HCT116 (cell line): Measurements from ENCODE around the gene LIX1. TPM values are rescaled to one million over a fixed set of nuclear protein-coding genes. Genes with fewer than 3 reads are reported as not detected.

Experiments used
- ATAC-seq: fragments of 200-7000 bp; cut with Tn5 transposase; 2 replicates; pipeline ENCODE4 v1.9.1; 2020; ENCODE audit warnings: mild to moderate bottlenecking, moderate library complexity
- BruUV-seq: library from RNA; stranded (reverse); fragments of 400-500 nt; replicated peaks from 2 replicates; lab custom pipeline; 2021; lab: Mats Ljungman, UMichigan
- CTCF ChIA-PET: fragments of 300-600 bp; sonication (Branson Sonifier 250); formaldehyde crosslinking; loops from one replicate; lab custom pipeline; 2021; ENCODE audit warnings: antibody characterized with exemption; lab: Charles Lee
- POLR2A ChIA-PET: fragments of 300-600, 350-600 bp; sonication (Branson Sonifier 250); formaldehyde crosslinking; loops from one replicate; lab custom pipeline; 2021; ENCODE audit warnings: antibody characterized with exemption; lab: Charles Lee
- RAD21 ChIA-PET, 2 experiments: fragments of 300-600 bp; sonication (Branson Sonifier 250); formaldehyde crosslinking; loops; one replicate each; lab custom pipeline; 2023; ENCODE audit warnings: low total read pairs in 2 of 2; ENCODE audit not compliant: uncharacterized antibody in 2 of 2, unreplicated experiment in 2 of 2, low non-redundant PET in 1 of 2; lab: Charles Lee
- DNase-seq: peaks from one replicate; pipeline ENCODE4 v3.0.0-alpha.2; 2010; ENCODE audit warnings: low read depth, low spot score
- H2AFZ ChIP-seq: fragments of 200-600 bp; shearing (Covaris generic), sonication (generic); 2 replicates; pipeline ENCODE4 v1.6.1; 2017; ENCODE audit warnings: low read depth, mixed run types, mixed read lengths, antibody characterized with exemption, low read length; ENCODE audit not compliant: poor library complexity, severe bottlenecking
- H3K27ac ChIP-seq: 2 replicates; pipeline ENCODE4 v1.5.1; 2012; ENCODE audit warnings: low read depth, low read length
- H3K27me3 ChIP-seq: fragments of 200-600 bp; sonication (generic); 2 replicates; pipeline ENCODE4 v1.6.1; 2016; ENCODE audit warnings: mixed run types, low read length, mixed read lengths; ENCODE audit not compliant: insufficient read depth
- H3K36me3 ChIP-seq, 2 experiments: fragments of 200-500 bp in 1 of 2; fragments of 200-600 bp in 1 of 2; sonication (Bioruptor generic) in 1 of 2; sonication (generic) in 1 of 2; 2 replicates each; pipeline versions ENCODE4 v1.5.1 to v1.6.1; 2014 to 2016; ENCODE audit warnings: low read length in 2 of 2, inconsistent platforms in 1 of 2, mixed read lengths in 1 of 2, mixed run types in 1 of 2; ENCODE audit not compliant: insufficient read depth in 2 of 2, control insufficient read depth in 1 of 2
- H3K4me1 ChIP-seq, 2 experiments: fragments of 200-600 bp in 1 of 2; sonication (generic) in 1 of 2; 2 replicates each; pipeline versions ENCODE4 v1.5.1 to v1.6.1; 2012 to 2017; ENCODE audit warnings: low read length in 2 of 2, inconsistent platforms in 1 of 2, mild to moderate bottlenecking in 1 of 2, mixed read lengths in 1 of 2, mixed run types in 1 of 2, moderate library complexity in 1 of 2; ENCODE audit not compliant: insufficient read depth in 2 of 2, control insufficient read depth in 1 of 2
- H3K4me2 ChIP-seq: fragments of 200-600 bp; sonication (generic); 2 replicates; pipeline ENCODE4 v1.6.1; 2017; ENCODE audit warnings: mixed run types, low read length, mixed read lengths
- H3K4me3 ChIP-seq, 2 experiments: fragments of 200-600 bp in 1 of 2; sonication (generic) in 1 of 2; replicated peaks in 1 of 2; 2 replicates each; pipeline ENCODE4 v1.5.1; 2011 to 2016; ENCODE audit warnings: low read length in 2 of 2, control low read depth in 1 of 2, low read depth in 1 of 2, mild to moderate bottlenecking in 1 of 2, mixed read lengths in 1 of 2, mixed run types in 1 of 2
- H3K79me2 ChIP-seq: fragments of 200-600 bp; sonication (generic); 2 replicates; pipeline ENCODE4 v1.6.1; 2017; ENCODE audit warnings: mild to moderate bottlenecking, mixed run types, low read length, moderate library complexity, mixed read lengths; ENCODE audit not compliant: insufficient read depth
- H3K9ac ChIP-seq: fragments of 200-600 bp; sonication (generic); 2 replicates; pipeline ENCODE4 v1.6.1; 2016; ENCODE audit warnings: low read length, mixed read lengths
- H3K9me2 ChIP-seq: fragments of 200-600 bp; sonication (generic), shearing (Covaris generic); 2 replicates; pipeline ENCODE4 v1.6.1; 2017; ENCODE audit warnings: mixed run types, mild to moderate bottlenecking, moderate library complexity; ENCODE audit not compliant: insufficient read depth
- H3K9me3 ChIP-seq, 2 experiments: fragments of 200-500 bp in 1 of 2; fragments of 200-600 bp in 1 of 2; sonication (Bioruptor generic) in 1 of 2; sonication (generic) in 1 of 2; 2 replicates each; pipeline ENCODE4 v1.6.1; 2014 to 2017; ENCODE audit warnings: low read length in 2 of 2, mixed read lengths in 2 of 2, inconsistent platforms in 1 of 2, low read depth in 1 of 2, mild to moderate bottlenecking in 1 of 2, mixed run types in 1 of 2, moderate library complexity in 1 of 2; ENCODE audit not compliant: control insufficient read depth in 1 of 2, insufficient read depth in 1 of 2
- H4K20me1 ChIP-seq: fragments of 200-600 bp; sonication (generic), shearing (Covaris generic); 2 replicates; pipeline ENCODE4 v1.6.1; 2017; ENCODE audit warnings: mixed run types, mild to moderate bottlenecking, moderate library complexity; ENCODE audit not compliant: insufficient read depth
- RAD21 ChIP-seq: IDR thresholded peaks from 2 replicates; pipeline ENCODE4 v1.6.1; 2012; ENCODE audit warnings: low read depth, mild to moderate bottlenecking
- SRF ChIP-seq: IDR thresholded peaks from 2 replicates; pipeline ENCODE4 v1.6.1; 2012; ENCODE audit warnings: low read depth
- ZFX ChIP-seq: fragments of 450-650 bp; IDR thresholded peaks from 2 replicates; pipeline ENCODE4 v1.6.1; 2017
- ZNF274 ChIP-seq: fragments of 200-500 bp; sonication (Bioruptor generic); IDR thresholded peaks from 2 replicates; pipeline ENCODE4 v1.6.1; 2014; ENCODE audit warnings: mild to moderate bottlenecking, low read depth, low read length, inconsistent platforms
- intact Hi-C: fragments of 100-400 bp; cut with micrococcal nuclease; formaldehyde crosslinking; loops from 2 replicates; pipeline ENCODE4 v1.10.0; 2022
- total RNA-seq: library from RNA; stranded (reverse); gene quantifications from one replicate; pipeline ENCODE4 v1.2.1, GENCODE V29; 2021; ENCODE audit not compliant: unreplicated experiment
- TF ChIP-seq, protein P1 (sequence below), 3 experiments: fragments of 200-600 bp in 1 of 3; sonication (generic) in 1 of 3; IDR thresholded peaks in 2 of 3; conservative IDR thresholded peaks in 1 of 3; 2 replicates each; pipeline ENCODE4 v1.5.1; 2012 to 2017; ENCODE audit warnings: low read depth in 2 of 3, low read length in 2 of 3, antibody characterized with exemption in 1 of 3, borderline replicate concordance in 1 of 3, control low read depth in 1 of 3, mild to moderate bottlenecking in 1 of 3, mixed read lengths in 1 of 3, mixed run types in 1 of 3, moderate library complexity in 1 of 3; ENCODE audit not compliant: insufficient read depth in 1 of 3
- TF ChIP-seq, protein P2 (sequence below): IDR thresholded peaks from 2 replicates; pipeline ENCODE4 v1.6.1; 2012; ENCODE audit warnings: low read depth

Gene LIX1
- total RNA-seq, 1 experiment from 2014 or later = not detected

DNA sequence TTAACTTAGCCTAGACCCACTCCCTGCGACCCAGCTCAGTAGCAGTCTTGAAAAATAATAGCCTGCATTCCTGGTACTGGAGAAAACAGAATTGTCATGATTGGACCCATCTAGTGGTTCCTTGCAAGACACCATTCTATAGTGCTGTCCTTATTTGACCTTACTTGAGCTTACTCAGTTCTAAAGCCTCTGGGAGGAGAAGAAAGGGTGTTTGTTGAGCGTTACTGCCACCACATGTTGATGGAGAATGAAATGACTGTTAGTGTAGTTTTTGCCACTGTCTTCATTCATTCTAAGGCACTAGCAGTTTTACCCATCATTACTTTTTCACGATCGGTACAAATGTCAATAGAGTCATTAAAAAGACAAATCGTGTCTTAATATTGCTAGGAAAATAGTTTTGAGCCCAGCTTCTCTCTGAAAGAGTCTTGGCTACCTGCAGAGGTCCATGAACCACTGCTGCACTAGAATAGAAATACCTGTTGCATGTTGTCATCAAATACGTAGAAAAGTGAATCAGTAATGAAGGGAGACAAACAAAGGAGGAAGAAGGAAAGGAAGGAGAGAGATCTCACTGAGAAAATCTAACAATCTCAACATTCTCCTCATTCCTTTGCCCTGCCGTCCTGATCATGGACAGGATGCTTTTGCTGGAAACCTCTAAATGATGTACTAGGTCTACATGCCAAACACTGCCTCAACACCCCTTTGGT, 96.0 kb downstream of the LIX1 start:
- POLR2A ChIA-PET = no interaction called here
- BruUV-seq = no TSS peak
- no peaks in the 10 kb centered on the region for H3K79me2 ChIP-seq

More for the DNA sequence above, 96.0 kb downstream of the LIX1 start:
- no peaks in the 10 kb centered on the region for H3K4me1 ChIP-seq
- peak; percentile 59 for TF ChIP-seq RAD21
- TF ChIP-seq, protein P1, sequence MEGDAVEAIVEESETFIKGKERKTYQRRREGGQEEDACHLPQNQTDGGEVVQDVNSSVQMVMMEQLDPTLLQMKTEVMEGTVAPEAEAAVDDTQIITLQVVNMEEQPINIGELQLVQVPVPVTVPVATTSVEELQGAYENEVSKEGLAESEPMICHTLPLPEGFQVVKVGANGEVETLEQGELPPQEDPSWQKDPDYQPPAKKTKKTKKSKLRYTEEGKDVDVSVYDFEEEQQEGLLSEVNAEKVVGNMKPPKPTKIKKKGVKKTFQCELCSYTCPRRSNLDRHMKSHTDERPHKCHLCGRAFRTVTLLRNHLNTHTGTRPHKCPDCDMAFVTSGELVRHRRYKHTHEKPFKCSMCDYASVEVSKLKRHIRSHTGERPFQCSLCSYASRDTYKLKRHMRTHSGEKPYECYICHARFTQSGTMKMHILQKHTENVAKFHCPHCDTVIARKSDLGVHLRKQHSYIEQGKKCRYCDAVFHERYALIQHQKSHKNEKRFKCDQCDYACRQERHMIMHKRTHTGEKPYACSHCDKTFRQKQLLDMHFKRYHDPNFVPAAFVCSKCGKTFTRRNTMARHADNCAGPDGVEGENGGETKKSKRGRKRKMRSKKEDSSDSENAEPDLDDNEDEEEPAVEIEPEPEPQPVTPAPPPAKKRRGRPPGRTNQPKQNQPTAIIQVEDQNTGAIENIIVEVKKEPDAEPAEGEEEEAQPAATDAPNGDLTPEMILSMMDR (IDR thresholded peaks at IDR 0.05 in 2 of 3, conservative IDR thresholded peaks at IDR 0.05 in 1 of 3; ENCODE audit: borderline replicate concordance in 1 of 3, insufficient read depth in 1 of 3, low read depth in 2 of 3, low read length in 2 of 3) = peak in 2 of 3 experiments; percentile 13 to 26; a peak in 2 of 6 replicates
- TF ChIP-seq SRF = no peak
- no peak for TF ChIP-seq ZFX
- TF ChIP-seq ZNF274 = no peak
- TF ChIP-seq, protein P2, sequence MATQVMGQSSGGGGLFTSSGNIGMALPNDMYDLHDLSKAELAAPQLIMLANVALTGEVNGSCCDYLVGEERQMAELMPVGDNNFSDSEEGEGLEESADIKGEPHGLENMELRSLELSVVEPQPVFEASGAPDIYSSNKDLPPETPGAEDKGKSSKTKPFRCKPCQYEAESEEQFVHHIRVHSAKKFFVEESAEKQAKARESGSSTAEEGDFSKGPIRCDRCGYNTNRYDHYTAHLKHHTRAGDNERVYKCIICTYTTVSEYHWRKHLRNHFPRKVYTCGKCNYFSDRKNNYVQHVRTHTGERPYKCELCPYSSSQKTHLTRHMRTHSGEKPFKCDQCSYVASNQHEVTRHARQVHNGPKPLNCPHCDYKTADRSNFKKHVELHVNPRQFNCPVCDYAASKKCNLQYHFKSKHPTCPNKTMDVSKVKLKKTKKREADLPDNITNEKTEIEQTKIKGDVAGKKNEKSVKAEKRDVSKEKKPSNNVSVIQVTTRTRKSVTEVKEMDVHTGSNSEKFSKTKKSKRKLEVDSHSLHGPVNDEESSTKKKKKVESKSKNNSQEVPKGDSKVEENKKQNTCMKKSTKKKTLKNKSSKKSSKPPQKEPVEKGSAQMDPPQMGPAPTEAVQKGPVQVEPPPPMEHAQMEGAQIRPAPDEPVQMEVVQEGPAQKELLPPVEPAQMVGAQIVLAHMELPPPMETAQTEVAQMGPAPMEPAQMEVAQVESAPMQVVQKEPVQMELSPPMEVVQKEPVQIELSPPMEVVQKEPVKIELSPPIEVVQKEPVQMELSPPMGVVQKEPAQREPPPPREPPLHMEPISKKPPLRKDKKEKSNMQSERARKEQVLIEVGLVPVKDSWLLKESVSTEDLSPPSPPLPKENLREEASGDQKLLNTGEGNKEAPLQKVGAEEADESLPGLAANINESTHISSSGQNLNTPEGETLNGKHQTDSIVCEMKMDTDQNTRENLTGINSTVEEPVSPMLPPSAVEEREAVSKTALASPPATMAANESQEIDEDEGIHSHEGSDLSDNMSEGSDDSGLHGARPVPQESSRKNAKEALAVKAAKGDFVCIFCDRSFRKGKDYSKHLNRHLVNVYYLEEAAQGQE = no peak
- CTCF ChIA-PET = interaction anchor here (0.8 to 1.6 kb wide), 4 partner anchors 11 to 292 kb away, joined by 3 to 6 read pairs (median 4); no protein-coding TSS in a partner anchor
- no peak for DNase-seq
- H3K4me2 ChIP-seq = no peak overlapping the region
- H4K20me1 ChIP-seq = no peaks in the 10 kb centered on the region
- H3K9me3 ChIP-seq = no peaks in the 10 kb centered on the region
- H2AFZ ChIP-seq = no peak overlapping the region
- no peak overlapping the region for H3K4me3 ChIP-seq
- no peaks in the 10 kb centered on the region for H3K36me3 ChIP-seq
- no peaks in the 10 kb centered on the region for H3K27me3 ChIP-seq
- H3K27ac ChIP-seq = no peak overlapping the region
- H3K9ac ChIP-seq = no peak overlapping the region
- H3K9me2 ChIP-seq = no peaks in the 10 kb centered on the region
- RAD21 ChIA-PET = interaction anchor here (0.8 to 1.3 kb wide), 2 partner anchors 177 to 294 kb away, joined by 3 to 6 read pairs; no protein-coding TSS in a partner anchor
- 0 out of 2 replicates have a peak, but pooled peaks have one; percentile 33 for ATAC-seq
- intact Hi-C loops = no loop called here
